Heart right ventricle (tissue), 16 donors: ENCODE measurements around the gene OTOP3. TPM values are rescaled to one million over a fixed set of nuclear protein-coding genes. Genes with fewer than 3 reads are reported as not detected.
A peak's percentile ranks its signal among the peaks of the same experiment; 100 is the strongest.

ENCODE experiments used
- ATAC-seq, 8 donors: fragments of 200-7000 bp; cut with Tn5 transposase; one replicate each; pipeline ENCODE4 v1.9.1; 2020; ENCODE audit warnings: mild to moderate bottlenecking in 8 of 8, moderate library complexity in 8 of 8, moderate number of reproducible peaks in 1 of 8
- DNase-seq, 2 donors: peaks; one replicate each; pipeline ENCODE4 v3.0.0-alpha.2; 2020
- H3K27ac ChIP-seq, 10 donors: fragments of 200-600 bp; sonication (generic) in 2 of 10; one replicate each; pipeline versions ENCODE4 v1.5.0 to v1.8.0; 2020 to 2022; ENCODE audit warnings: mild to moderate bottlenecking in 3 of 10
- H3K27me3 ChIP-seq, 7 donors: fragments of 200-600 bp; one replicate each; pipeline ENCODE4 v1.8.0; 2021 to 2022; ENCODE audit warnings: mild to moderate bottlenecking in 2 of 7
- H3K36me3 ChIP-seq, 9 donors: fragments of 200-600 bp; sonication (generic) in 1 of 9; one replicate each; pipeline versions ENCODE4 v1.5.0 to v1.8.0; 2020 to 2022; ENCODE audit warnings: mild to moderate bottlenecking in 2 of 9
- H3K4me1 ChIP-seq, 9 donors: fragments of 200-600 bp; sonication (generic) in 1 of 9; one replicate each; pipeline versions ENCODE4 v1.5.0 to v1.8.0; 2020 to 2022; ENCODE audit warnings: mild to moderate bottlenecking in 4 of 9
- H3K4me3 ChIP-seq, 10 donors: fragments of 200-600 bp; sonication (generic) in 2 of 10; one replicate each; pipeline versions ENCODE4 v1.5.0 to v1.8.0; 2020 to 2022; ENCODE audit warnings: mild to moderate bottlenecking in 7 of 10, moderate library complexity in 2 of 10
- H3K9me3 ChIP-seq, 11 donors: fragments of 200-600 bp in 10 of 11; sonication (generic) in 2 of 11; one replicate each; pipeline versions ENCODE4 v1.5.0 to v1.8.0; 2013 to 2022; ENCODE audit warnings: mild to moderate bottlenecking in 2 of 11, control low read depth in 1 of 11, moderate library complexity in 1 of 11
- CTCF ChIP-seq, 9 donors: fragments of 200-600 bp; sonication (generic) in 2 of 9; IDR thresholded peaks; one replicate each; pipeline versions ENCODE4 v1.5.0 to v1.8.0; 2021 to 2022; ENCODE audit warnings: antibody characterized with exemption in 9 of 9, mild to moderate bottlenecking in 5 of 9, moderate library complexity in 1 of 9
- WGBS, 2 donors: extraction: QIAGEN DNeasy Blood & Tissue Kit; methylation state at CpG; one replicate each; pipeline ENCODE4 v1.1.7; 2013; ENCODE audit warnings: inconsistent platforms in 1 of 2; 5-methylcytosine and 5-hydroxymethylcytosine counted together
- intact Hi-C, 10 donors: fragments of 100-400 bp; cut with DNase I; formaldehyde crosslinking; loops; one replicate each; pipeline versions ENCODE4 v1.11.1 to v1.14.2; 2022
- polyA plus RNA-seq, 2 donors: library from polyadenylated mRNA; stranded (reverse); fragments of 200-250 nt; gene quantifications; one replicate each; pipeline ENCODE4 v1.2.3, GENCODE V29; 2013
- total RNA-seq, 10 donors: library from RNA; stranded (reverse); fragmentation: NEBNext Ultra II Directional in 3 of 10; extraction: Animal tissue kit (Norgen Biotek cat#: 25700) in 3 of 10; gene quantifications; one replicate each; pipeline versions ENCODE4 v1.2.1 to v1.2.4, GENCODE V29; 2021 to 2023
- donor health status: Arrhythmogenic right ventricular cardiomyopathy.
- donor health status: ischemic (EF 13 %, LVEDD 7.1; RV severe dilation, severe dysfunction).
- donor health status: healthy with polysubstance abuse.
- donor health status: DM: no; HTN: yes; CAD: no.
- donor health status: DM: no; HTN: no; CAD: no.
- donor health status: ischemic (EF 25% LVEDD 6.9; RV normal size, moderate dysfunction).
- donor health status: ischemic (EF 25% LVEDD 5.7; RV mildly dilated, moderate dysfunction).
- donor health status: healthy.
- donor health status: DM: yes; HTN: yes; CAD: no.
- donor health status: Ischemic cardiomyopathy.
- donor health status: ischemic (EF 35%, LVEDD 5.7; RV mildly dilated, moderate dysfunction).
- donor health status: nonischemic (EF 11% LVEDD 7.7; RV severe dilation, severe dysfunction).
- donor health status: DM: yes; HTN: yes; CAD: no.
- donor health status: PGD.
- donor health status: ischemic (EF 29% LVEDD 5.4; RV normal size, mild dysfunction).
- donor health status: nonischemic (EF 23%, LVEDD 6.1; RV moderate dilation, normal function).

The OTOP3 gene
- total and polyA plus RNA-seq, 12 donors: not detected

DNA sequence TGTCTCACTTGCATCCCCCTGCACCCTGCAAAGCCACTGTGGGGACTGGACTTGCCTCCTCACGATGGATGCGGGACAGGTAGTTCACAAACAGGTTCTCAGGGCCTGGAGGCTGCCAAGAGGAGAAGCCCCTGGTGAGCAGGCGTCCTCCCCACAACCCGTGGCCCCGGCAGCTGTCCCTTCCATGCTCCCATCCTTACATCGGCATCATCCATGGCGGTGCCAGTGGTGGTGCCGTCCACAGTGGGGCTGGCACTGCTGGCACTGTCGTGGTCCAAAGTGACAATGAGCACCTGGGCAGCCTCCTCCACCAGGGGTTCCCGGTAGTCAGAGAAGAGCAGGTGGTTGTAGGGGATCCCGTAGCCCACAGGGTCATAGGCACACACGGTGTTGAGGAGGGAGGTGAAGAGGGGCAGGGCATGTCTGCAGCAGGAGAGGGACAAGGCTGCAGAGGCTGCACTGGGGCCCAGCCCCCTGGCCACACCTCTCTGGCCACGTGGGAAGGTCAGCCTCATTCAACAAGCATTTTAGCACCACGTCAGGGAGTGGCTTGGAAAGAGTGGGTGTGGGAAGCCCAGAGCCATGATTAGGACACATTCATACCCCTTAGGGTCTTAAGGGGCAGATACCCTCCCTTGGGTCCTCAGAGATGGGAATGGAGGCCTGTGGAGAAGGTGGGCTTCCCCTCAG, 24.3 kb downstream of the OTOP3 start:
- no peaks in the 10 kb centered on the region for H3K27me3 ChIP-seq
- H3K4me1 ChIP-seq: peaks cover 0 to 6% (median 4%) of the 10 kb centered on the region in 9 donors
- no peak overlapping the region for H3K27ac ChIP-seq
- ATAC-seq (no peak), DNase-seq (no peak)
- H3K9me3 ChIP-seq: no peaks in the 10 kb centered on the region
- intact Hi-C loops: loop anchor here in 9 of 10 donors (2.0 to 10.0 kb wide), 11 partner anchors 38 to 247 kb away; partner anchors contain the start of genes MRPL58 (in 6 of the 9), NUP85 (in 2 of the 9), OTOP2 (in 2 of the 9) and USH1G (in 2 of the 9)
- WGBS, 2 donors: 79% methylated on average over 14 of the region's 14 CpGs
- H3K4me3 ChIP-seq: no peak overlapping the region
- H3K36me3 ChIP-seq: peaks cover 0 to 57% (median 0%) of the 10 kb centered on the region in 9 donors
- TF ChIP-seq CTCF (IDR thresholded peaks at IDR 0.05): no peak

DNA sequence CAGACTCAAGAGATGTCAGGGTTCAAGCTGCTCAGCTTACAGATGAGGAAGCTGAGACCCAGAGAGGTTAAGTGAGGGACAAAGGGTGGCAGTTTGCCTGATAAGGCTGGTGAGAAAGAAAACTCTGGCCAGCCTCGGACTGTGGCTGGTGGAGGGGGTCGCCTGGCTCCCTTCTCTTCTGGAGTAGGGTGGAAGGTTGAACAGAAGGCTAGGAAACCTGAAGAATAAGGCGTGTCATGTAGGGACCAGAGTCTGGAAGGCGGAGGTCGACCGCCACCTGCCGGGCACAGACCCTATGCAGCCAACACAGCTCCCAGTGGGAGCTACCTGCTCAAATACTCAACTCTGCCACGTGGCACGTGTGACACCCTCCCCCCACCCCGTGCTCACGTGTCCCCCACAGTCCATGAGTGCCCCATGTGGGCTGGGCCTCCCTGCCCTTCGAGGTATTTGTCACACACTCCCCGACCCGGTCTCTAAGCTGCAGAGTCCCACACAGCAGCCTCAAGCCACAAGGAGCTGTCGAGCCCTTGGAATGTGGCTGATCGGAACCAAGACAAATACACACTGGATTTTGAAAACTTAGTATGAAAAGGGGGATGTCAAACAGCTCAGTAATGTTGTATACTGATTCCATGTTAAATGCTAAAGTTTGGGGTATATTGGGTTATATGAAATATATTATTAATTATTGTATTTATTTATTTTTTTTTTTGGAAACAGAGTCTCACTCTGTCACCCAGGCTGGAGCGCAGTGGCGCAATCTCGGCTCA, 25.1 kb downstream of the OTOP3 start:
- H3K27ac ChIP-seq: no peak overlapping the region
- H3K4me3 ChIP-seq: no peak overlapping the region
- peaks cover 0 to 6% (median 4%) of the 10 kb centered on the region in 9 donors for H3K4me1 ChIP-seq
- intact Hi-C loops: loop anchor here in 9 of 10 donors (1.0 to 10.0 kb wide), 12 partner anchors 28 to 247 kb away; partner anchors contain the start of genes MRPL58 (in 7 of the 9) and NUP85 (in 2 of the 9)
- peak in 4 of 9 donors; percentile 8 to 25 (median 18) for TF ChIP-seq CTCF (IDR thresholded peaks at IDR 0.05)
- peaks cover 0 to 49% (median 0%) of the 10 kb centered on the region in 9 donors for H3K36me3 ChIP-seq
- no peaks in the 10 kb centered on the region for H3K27me3 ChIP-seq
- 50 to 55% methylated on average over 19 of the region's 19 CpGs for WGBS, 2 donors
- H3K9me3 ChIP-seq: no peaks in the 10 kb centered on the region
- peak in 1 of 8 donors; percentile 11 for ATAC-seq
- no peak for DNase-seq

DNA sequence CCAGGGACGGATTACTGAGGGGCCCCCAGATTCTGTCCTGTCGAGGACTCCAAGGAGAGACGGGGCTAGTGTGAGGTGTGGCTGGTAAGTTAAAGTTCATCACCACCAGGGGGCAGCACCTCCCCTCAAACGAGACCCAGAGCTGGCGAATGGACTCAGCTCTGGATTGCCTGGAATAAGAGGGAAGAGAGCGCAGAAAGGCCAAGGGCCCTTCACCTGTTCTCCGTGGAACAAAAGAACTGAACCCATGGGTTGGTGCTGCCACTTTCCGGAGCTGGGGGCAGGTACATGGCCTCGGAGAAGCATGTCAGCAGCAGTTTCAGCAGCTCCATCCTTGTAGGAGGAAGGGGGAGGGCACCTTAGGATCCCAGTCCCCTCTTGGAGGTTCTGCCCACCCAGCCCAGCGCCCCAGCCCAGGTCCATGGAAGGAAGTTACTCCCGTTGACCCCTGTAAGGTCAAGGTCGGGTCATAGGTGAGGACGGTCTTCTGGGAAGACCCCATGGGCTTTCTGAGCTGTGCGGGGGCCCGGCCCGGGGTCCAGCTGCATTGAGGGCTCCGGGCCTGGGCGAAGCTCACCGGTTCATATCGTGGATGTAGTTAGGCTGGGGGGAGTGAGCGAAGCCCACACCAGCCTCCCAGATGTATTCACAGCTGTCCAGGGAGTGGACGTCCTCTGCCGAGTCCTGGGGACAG, 26.1 kb downstream of the OTOP3 start:
- Histone ChIP-seq H3K4me3 (no peak overlapping the region), H3K9me3 (no peaks in the 10 kb centered on the region), H3K27me3 (no peaks in the 10 kb centered on the region), H3K27ac (no peak overlapping the region), H3K36me3 (peaks cover 0 to 40% (median 0%) of the 10 kb centered on the region in 9 donors), H3K4me1 (peaks cover 0 to 6% (median 4%) of the 10 kb centered on the region in 9 donors)
- ATAC-seq (peak; percentile 79 to 93 (median 90)), DNase-seq (peak; percentile 85 to 90)
- TF ChIP-seq CTCF (IDR thresholded peaks at IDR 0.05): peak; percentile 67 to 87 (median 83)
- intact Hi-C loops: loop anchor here in 9 of 10 donors (1.0 to 10.0 kb wide), 12 partner anchors 26 to 245 kb away; partner anchors contain the start of genes MRPL58 (in 7 of the 9) and NUP85 (in 2 of the 9)
- 40 to 47% methylated on average over 23 of the region's 23 CpGs for WGBS, 2 donors
